OCI-LY3 (cell line): ENCODE measurements around the gene NUCKS1.

ENCODE experiments used
- H2AFZ ChIP-seq: fragments of 200-600, 300-600 bp; shearing (Covaris generic); 2 replicates; pipeline ENCODE4 v1.6.0; 2014; ENCODE audit warnings: antibody characterized with exemption, low read depth, low read length
- H3K27ac ChIP-seq: fragments of 200-600, 300-600 bp; sonication (generic); 2 replicates; pipeline ENCODE4 v1.5.1; 2014; ENCODE audit warnings: mild to moderate bottlenecking, low read length, moderate library complexity, mixed read lengths
- H3K27me3 ChIP-seq: fragments of 200-600, 300-600 bp; sonication (generic); 2 replicates; pipeline ENCODE4 v1.6.1; 2014; ENCODE audit warnings: low read depth, low read length, mixed read lengths
- H3K36me3 ChIP-seq: fragments of 200-600, 300-600 bp; sonication (generic); replicated peaks from 2 replicates; pipeline ENCODE3; 2014; ENCODE audit warnings: low read depth, low read length, mixed read lengths
- H3K4me1 ChIP-seq: fragments of 300-600, 200-600 bp; sonication (generic); 2 replicates; pipeline ENCODE4 v1.6.1; 2014; ENCODE audit warnings: low read length, mixed read lengths
- H3K4me2 ChIP-seq: fragments of 200-600, 300-600 bp; sonication (generic); 2 replicates; pipeline ENCODE4 v1.6.1; 2014; ENCODE audit warnings: low read length, mixed read lengths
- H3K4me3 ChIP-seq: fragments of 300-600, 200-600 bp; sonication (generic); 2 replicates; pipeline ENCODE4 v1.5.1; 2014; ENCODE audit warnings: antibody characterized with exemption, mild to moderate bottlenecking, low read length, moderate library complexity
- H3K79me2 ChIP-seq: fragments of 300-600, 200-600 bp; shearing (Covaris generic); 2 replicates; pipeline ENCODE4 v1.6.1; 2014; ENCODE audit warnings: mild to moderate bottlenecking, low read length, mixed read lengths
- H3K9ac ChIP-seq: fragments of 300-600, 200-600 bp; shearing (Covaris generic); 2 replicates; pipeline ENCODE4 v1.6.0; 2014; ENCODE audit warnings: mild to moderate bottlenecking, low read length, moderate library complexity
- H3K9me3 ChIP-seq: fragments of 200-600, 300-600 bp; shearing (Covaris generic); 2 replicates; pipeline ENCODE4 v1.6.1; 2014; ENCODE audit warnings: low read length, mixed read lengths; ENCODE audit not compliant: insufficient read depth
- H4K20me1 ChIP-seq: fragments of 200-600, 300-600 bp; sonication (generic); 2 replicates; pipeline ENCODE4 v1.6.1; 2016; ENCODE audit warnings: low read length, mixed read lengths; ENCODE audit not compliant: insufficient read depth
- EZH2phosphoT487 ChIP-seq: fragments of 200-600 bp; shearing (Covaris generic); IDR thresholded peaks from 2 replicates; pipeline ENCODE4 v1.6.1; 2018; ENCODE audit warnings: antibody characterized with exemption, mixed run types, low read depth
- TF ChIP-seq, protein P1 (sequence below): fragments of 200-600, 300-600 bp; sonication (generic); IDR thresholded peaks from 2 replicates; pipeline ENCODE4 v1.5.1; 2014; ENCODE audit warnings: antibody characterized with exemption, low read length, low read depth

Gene NUCKS1

GRCh38 chr1:205787287-205787916 is 37.4 kb upstream of the NUCKS1 start:
- Histone ChIP-seq H3K9me3 (no peaks in the 10 kb centered on the region), H4K20me1 (peaks cover 34% of the 10 kb centered on the region), H3K79me2 (peaks cover 57% of the 10 kb centered on the region), H3K4me2 (no peak overlapping the region), H3K36me3 (peaks cover 68% of the 10 kb centered on the region), H3K4me3 (no peak overlapping the region), H3K9ac (no peak overlapping the region), H2AFZ (no peak overlapping the region), H3K27ac (no peak overlapping the region), H3K4me1 (peaks cover 13% of the 10 kb centered on the region), H3K27me3 (no peaks in the 10 kb centered on the region)
- TF ChIP-seq, protein P1, sequence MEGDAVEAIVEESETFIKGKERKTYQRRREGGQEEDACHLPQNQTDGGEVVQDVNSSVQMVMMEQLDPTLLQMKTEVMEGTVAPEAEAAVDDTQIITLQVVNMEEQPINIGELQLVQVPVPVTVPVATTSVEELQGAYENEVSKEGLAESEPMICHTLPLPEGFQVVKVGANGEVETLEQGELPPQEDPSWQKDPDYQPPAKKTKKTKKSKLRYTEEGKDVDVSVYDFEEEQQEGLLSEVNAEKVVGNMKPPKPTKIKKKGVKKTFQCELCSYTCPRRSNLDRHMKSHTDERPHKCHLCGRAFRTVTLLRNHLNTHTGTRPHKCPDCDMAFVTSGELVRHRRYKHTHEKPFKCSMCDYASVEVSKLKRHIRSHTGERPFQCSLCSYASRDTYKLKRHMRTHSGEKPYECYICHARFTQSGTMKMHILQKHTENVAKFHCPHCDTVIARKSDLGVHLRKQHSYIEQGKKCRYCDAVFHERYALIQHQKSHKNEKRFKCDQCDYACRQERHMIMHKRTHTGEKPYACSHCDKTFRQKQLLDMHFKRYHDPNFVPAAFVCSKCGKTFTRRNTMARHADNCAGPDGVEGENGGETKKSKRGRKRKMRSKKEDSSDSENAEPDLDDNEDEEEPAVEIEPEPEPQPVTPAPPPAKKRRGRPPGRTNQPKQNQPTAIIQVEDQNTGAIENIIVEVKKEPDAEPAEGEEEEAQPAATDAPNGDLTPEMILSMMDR: no peak
- TF ChIP-seq EZH2phosphoT487: no peak

DNA sequence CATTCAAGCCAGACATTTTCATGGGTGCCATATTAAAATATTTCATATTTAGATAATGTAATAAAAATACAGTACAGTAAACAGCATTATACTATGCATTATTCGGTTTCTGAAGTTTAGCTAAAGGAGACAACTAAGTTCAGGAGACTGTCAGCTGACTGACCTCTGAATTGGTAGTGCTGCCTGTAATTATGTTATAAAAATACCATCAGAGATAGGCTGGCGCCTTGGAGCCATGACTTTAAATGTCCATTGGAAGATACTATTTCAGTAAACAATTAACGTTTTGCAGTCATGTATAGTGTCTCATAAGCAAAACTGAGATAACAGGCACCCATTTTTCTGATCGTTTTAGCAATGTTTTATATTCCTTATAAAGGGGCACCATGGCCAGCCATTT is 36.6 kb upstream of the NUCKS1 start:
- TF ChIP-seq, protein P1: no peak
- TF ChIP-seq EZH2phosphoT487: no peak
- Histone ChIP-seq H3K9me3 (no peaks in the 10 kb centered on the region), H3K4me1 (peaks cover 10% of the 10 kb centered on the region), H3K27ac (no peak overlapping the region), H3K9ac (no peak overlapping the region), H3K4me2 (no peak overlapping the region), H3K36me3 (peaks cover 62% of the 10 kb centered on the region), H3K79me2 (peaks cover 62% of the 10 kb centered on the region), H2AFZ (no peak overlapping the region), H3K4me3 (no peak overlapping the region), H3K27me3 (no peaks in the 10 kb centered on the region), H4K20me1 (peaks cover 28% of the 10 kb centered on the region)

DNA sequence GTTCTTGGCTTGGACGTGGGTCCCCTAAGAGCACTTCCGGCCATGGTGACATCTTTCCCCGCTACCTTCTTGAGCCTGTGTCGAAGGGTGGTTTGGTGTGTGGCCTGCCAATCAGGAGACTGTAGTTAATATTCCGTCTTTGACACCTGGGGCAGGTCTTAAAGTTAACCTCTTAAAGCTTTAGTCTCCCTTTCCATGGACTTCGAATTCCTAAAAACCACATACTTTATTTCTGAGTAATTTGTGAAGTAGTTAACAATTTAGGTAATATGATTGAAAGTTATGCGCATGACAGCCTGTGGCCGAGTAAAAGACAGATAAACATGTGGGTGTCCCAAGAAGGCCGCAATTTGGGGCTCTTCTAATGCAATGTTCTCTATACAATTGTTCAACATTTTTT is 35.5 kb upstream of the NUCKS1 start:
- no peak overlapping the region for H3K27ac ChIP-seq
- H3K9me3 ChIP-seq: no peaks in the 10 kb centered on the region
- peaks cover 19% of the 10 kb centered on the region for H3K4me1 ChIP-seq
- peaks cover 70% of the 10 kb centered on the region for H3K79me2 ChIP-seq
- H3K9ac ChIP-seq: no peak overlapping the region
- no peak overlapping the region for H3K4me3 ChIP-seq
- peaks cover 57% of the 10 kb centered on the region for H3K36me3 ChIP-seq
- H2AFZ ChIP-seq: no peak overlapping the region
- no peaks in the 10 kb centered on the region for H3K27me3 ChIP-seq
- no peak overlapping the region for H3K4me2 ChIP-seq
- no peak for TF ChIP-seq EZH2phosphoT487
- TF ChIP-seq, protein P1: no peak
- peaks cover 20% of the 10 kb centered on the region for H4K20me1 ChIP-seq

- Histone ChIP-seq H3K36me3 (peaks cover 48% of the 10 kb centered on the region), H3K4me2 (no peak overlapping the region), H3K79me2 (peaks cover 71% of the 10 kb centered on the region), H4K20me1 (peaks cover 17% of the 10 kb centered on the region; the same call in 1 of the 2 replicates), H2AFZ (no peak overlapping the region), H3K9ac (no peak overlapping the region), H3K27me3 (no peaks in the 10 kb centered on the region), H3K4me3 (no peak overlapping the region), H3K9me3 (no peaks in the 10 kb centered on the region), H3K27ac (no peak overlapping the region), H3K4me1 (peaks cover 24% of the 10 kb centered on the region)
- no peak for TF ChIP-seq EZH2phosphoT487
- TF ChIP-seq, protein P1: no peak
These were observed 33.9 kb upstream of the NUCKS1 start for GRCh38 chr1:205783904-205784303.
